Tibial artery (tissue), 4 donors: ENCODE measurements around the gene ADGRV1.
A peak's percentile ranks its signal among the peaks of the same experiment; 100 is the strongest.
"Not testable (repeated sequence)": the region's sequence is repeated elsewhere in the genome, so short reads cannot be mapped to it uniquely, and the experiment has no call there.

Experiments
- DNase-seq, 2 donors: peaks; one replicate each; pipeline ENCODE4 v3.0.0-alpha.2; 2019
- H3K27ac ChIP-seq, 2 donors: fragments of 200-600 bp; sonication (generic) in 1 of 2; 1 replicate in 1 of 2; 2 replicates in 1 of 2; pipeline ENCODE4 v1.5.1; 2018 to 2019; ENCODE audit warnings: mild to moderate bottlenecking in 1 of 2
- H3K27me3 ChIP-seq, 2 donors: fragments of 200-600 bp; sonication (generic) in 1 of 2; one replicate each; pipeline versions ENCODE4 v1.5.1 to v1.6.0; 2016 to 2019
- H3K36me3 ChIP-seq, 3 donors: fragments of 200-600 bp; sonication (generic) in 2 of 3; one replicate each; pipeline ENCODE4 v1.5.1; 2016 to 2019; ENCODE audit warnings: mild to moderate bottlenecking in 2 of 3
- H3K4me1 ChIP-seq, 4 donors: fragments of 200-600 bp; sonication (generic) in 2 of 4; 1 replicate in 3 of 4; 2 replicates in 1 of 4; pipeline ENCODE4 v1.5.1; 2016 to 2019
- H3K4me3 ChIP-seq, 2 donors: fragments of 200-600 bp; sonication (generic) in 1 of 2; 1 replicate in 1 of 2; 2 replicates in 1 of 2; pipeline ENCODE4 v1.5.1; 2018 to 2019; ENCODE audit warnings: mild to moderate bottlenecking in 2 of 2
- H3K9me3 ChIP-seq, 3 donors: fragments of 200-600 bp; sonication (generic) in 1 of 3; one replicate each; pipeline ENCODE4 v1.5.1; 2016 to 2019
- CTCF ChIP-seq, 2 experiments: fragments of 200-600 bp in 1 of 2; fragments of 450-650 bp in 1 of 2; IDR thresholded peaks; one replicate each; pipeline ENCODE4 v1.5.1; 2017 to 2019; ENCODE audit warnings: antibody characterized with exemption in 2 of 2, mild to moderate bottlenecking in 1 of 2, moderate library complexity in 1 of 2
- intact Hi-C: fragments of 100-400 bp; cut with DNase I; formaldehyde crosslinking; loops from one replicate; pipeline ENCODE4 v1.15.0; 2023; ENCODE audit warnings: low total_unique reads

The ADGRV1 gene

GRCh38 chr5:90783460-90784333, 225.1 kb downstream of the ADGRV1 start:
- H3K4me1 ChIP-seq = no peaks in the 10 kb centered on the region
- H3K27me3 ChIP-seq = no peaks in the 10 kb centered on the region
- H3K36me3 ChIP-seq = no peaks in the 10 kb centered on the region
- peak in 1 of 2 donors; percentile 53 for DNase-seq
- no peak overlapping the region for H3K27ac ChIP-seq
- intact Hi-C loops = loop anchor here (10.0 kb wide), 1 partner anchor 349 kb away; no protein-coding TSS in a partner anchor
- H3K4me3 ChIP-seq = no peak overlapping the region
- no peaks in the 10 kb centered on the region for H3K9me3 ChIP-seq
- TF ChIP-seq CTCF (IDR thresholded peaks at IDR 0.05) = peak; percentile 59 to 84

DNA sequence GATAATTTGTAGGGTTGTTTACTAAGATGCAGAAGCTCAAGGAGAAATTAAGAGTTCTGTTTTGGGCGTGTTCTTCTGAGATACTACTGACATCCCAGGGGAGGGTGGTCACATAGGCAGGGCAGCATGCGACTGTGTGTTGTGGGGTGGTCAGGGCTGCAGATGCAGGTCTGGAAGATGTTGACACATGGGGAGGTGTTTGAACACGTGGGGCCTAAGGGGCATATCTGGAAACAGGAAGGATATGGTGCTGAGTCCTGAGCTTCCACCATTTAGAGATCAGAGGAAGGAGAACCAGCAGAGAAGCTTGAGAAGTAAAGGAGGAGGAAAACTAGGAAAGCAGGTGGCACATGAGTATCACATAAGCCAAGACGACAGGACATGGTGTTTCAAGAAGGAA, 228.2 kb downstream of the ADGRV1 start:
- Histone ChIP-seq H3K9me3 (no peaks in the 10 kb centered on the region), H3K36me3 (no peaks in the 10 kb centered on the region), H3K4me1 (no peaks in the 10 kb centered on the region), H3K4me3 (no peak overlapping the region), H3K27ac (no peak overlapping the region), H3K27me3 (no peaks in the 10 kb centered on the region)
- no peak for TF ChIP-seq CTCF (IDR thresholded peaks at IDR 0.05)
- intact Hi-C loops = loop anchor here (10.0 kb wide), 1 partner anchor 352 kb away; no protein-coding TSS in a partner anchor
- DNase-seq = no peak

GRCh38 chr5:90792725-90793124, 234.1 kb downstream of the ADGRV1 start:
- Histone ChIP-seq H3K4me1 (no peaks in the 10 kb centered on the region), H3K27me3 (peaks cover 0 to 6% of the 10 kb centered on the region in 2 donors), H3K9me3 (peaks cover 0 to 7% (median 0%) of the 10 kb centered on the region in 3 donors), H3K36me3 (no peaks in the 10 kb centered on the region), H3K27ac (no peak overlapping the region), H3K4me3 (no peak overlapping the region)
- no peak for TF ChIP-seq CTCF (IDR thresholded peaks at IDR 0.05)
- intact Hi-C loops = no loop called here
- no peak for DNase-seq

DNA sequence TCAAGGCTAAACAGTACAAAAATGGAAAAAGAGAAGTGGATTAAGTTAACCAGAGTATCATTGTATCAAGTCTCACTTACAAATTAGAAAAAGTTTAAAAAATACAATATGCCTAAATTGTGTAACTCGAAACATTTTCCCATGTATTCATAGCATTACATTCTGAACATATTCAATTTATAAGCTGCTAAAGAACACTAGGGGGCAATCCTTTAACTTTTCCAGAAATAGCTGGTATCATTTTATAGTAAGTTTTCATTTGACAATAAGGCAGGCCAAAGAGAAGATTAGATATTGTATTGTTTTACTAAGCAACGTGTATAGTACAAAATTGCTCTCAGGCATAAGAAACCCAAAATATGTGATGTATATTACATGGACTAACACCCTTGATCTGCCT, 234.6 kb downstream of the ADGRV1 start:
- no peak for TF ChIP-seq CTCF (IDR thresholded peaks at IDR 0.05)
- H3K36me3 ChIP-seq = no peaks in the 10 kb centered on the region
- DNase-seq = no peak
- intact Hi-C loops = no loop called here
- peaks cover 0 to 8% (median 0%) of the 10 kb centered on the region in 3 donors for H3K9me3 ChIP-seq
- H3K4me3 ChIP-seq = no peak overlapping the region
- no peak overlapping the region for H3K27ac ChIP-seq
- H3K27me3 ChIP-seq = peaks cover 0 to 6% of the 10 kb centered on the region in 2 donors
- H3K4me1 ChIP-seq = no peaks in the 10 kb centered on the region

DNA sequence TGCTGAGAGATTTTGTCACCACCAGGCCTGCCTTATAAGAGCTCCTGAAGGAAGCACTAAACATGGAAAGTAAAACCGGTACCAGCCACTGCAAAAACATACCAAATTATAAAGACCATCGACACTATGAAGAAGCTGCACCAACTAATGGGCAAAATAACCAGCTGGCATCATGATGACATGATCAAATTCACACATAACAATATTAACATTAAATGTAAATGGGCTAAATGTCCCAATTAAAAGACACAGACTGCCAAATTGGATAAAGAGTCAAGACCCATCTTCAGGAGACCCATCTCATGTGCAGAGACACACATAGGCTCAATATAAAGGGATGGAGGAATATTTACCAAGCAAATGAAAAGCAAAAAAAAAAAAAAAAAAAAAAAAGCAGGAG, 238.3 kb downstream of the ADGRV1 start:
- H3K4me1 ChIP-seq, H3K9me3 ChIP-seq, intact Hi-C loops, H3K27ac ChIP-seq, DNase-seq, H3K4me3 ChIP-seq, H3K36me3 ChIP-seq, H3K27me3 ChIP-seq: not testable (repeated sequence)

DNA sequence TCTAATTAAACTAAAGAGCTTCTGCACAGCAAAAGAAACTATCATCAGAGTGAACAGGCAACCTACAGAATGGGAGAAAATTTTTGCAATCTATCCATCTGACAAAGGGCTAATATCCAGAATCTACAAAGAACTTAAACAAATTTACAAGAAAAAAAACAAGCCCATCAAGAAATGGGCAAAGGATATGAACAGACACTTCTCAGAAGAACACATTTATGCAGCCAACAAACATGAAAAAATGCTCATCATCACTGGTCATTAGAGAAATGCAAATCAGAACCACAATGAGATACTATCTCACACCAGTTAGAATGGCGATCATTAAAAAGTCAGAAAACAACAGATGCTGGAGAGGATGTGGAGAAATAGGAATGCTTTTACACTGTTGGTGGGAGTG, 241.5 kb downstream of the ADGRV1 start:
- H3K36me3 ChIP-seq, H3K27ac ChIP-seq, H3K4me1 ChIP-seq, H3K4me3 ChIP-seq, DNase-seq, H3K27me3 ChIP-seq, intact Hi-C loops, H3K9me3 ChIP-seq: not testable (repeated sequence)

DNA sequence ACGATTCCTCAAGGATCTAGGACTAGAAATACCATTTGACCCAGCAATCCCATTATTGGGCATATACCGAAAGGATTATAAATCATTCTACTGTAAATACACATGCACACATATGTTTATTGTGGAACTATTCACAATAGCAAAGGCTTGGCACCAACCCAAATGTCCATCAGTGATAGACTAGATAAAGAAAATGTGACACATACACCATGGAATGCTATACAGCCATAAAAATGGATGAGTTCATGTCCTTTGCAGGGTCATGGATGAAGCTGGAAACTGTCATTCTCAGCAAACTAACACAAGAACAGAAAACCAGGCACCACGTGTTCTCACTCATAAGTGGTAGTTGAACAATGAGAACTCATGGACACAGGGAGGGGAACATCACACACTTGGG, 241.9 kb downstream of the ADGRV1 start:
- H3K4me1 ChIP-seq, H3K36me3 ChIP-seq, intact Hi-C loops, H3K27ac ChIP-seq, H3K4me3 ChIP-seq, H3K27me3 ChIP-seq, H3K9me3 ChIP-seq, DNase-seq: not testable (repeated sequence)
